Renal cortex interstitium (tissue), 15 donors: ENCODE data around the gene VGLL3. TPM values are rescaled to one million over a fixed set of nuclear protein-coding genes. Genes with fewer than 3 reads are reported as not detected.
"Not testable (repeated sequence)": the region's sequence is repeated elsewhere in the genome, so short reads cannot be mapped to it uniquely, and the experiment has no call there.

ENCODE experiments used
- DNase-seq, 11 donors: peaks; one replicate each; pipeline ENCODE4 v3.0.0-alpha.2; 2013; ENCODE audit warnings: low read depth in 9 of 11, low spot score in 4 of 11; ENCODE audit errors: extremely low read depth in 1 of 11
- long read RNA-seq, 16 experiments: transcript quantifications; one replicate each; lab custom pipeline, GENCODE V29; 2026
- polyA plus RNA-seq, 3 donors: library from polyadenylated mRNA; unstranded; fragments of 120-200 nt; gene quantifications; one replicate each; pipeline ENCODE4 v1.2.1, GENCODE V29; 2013; ENCODE audit not compliant: insufficient read length in 3 of 3

Gene VGLL3, protein sequence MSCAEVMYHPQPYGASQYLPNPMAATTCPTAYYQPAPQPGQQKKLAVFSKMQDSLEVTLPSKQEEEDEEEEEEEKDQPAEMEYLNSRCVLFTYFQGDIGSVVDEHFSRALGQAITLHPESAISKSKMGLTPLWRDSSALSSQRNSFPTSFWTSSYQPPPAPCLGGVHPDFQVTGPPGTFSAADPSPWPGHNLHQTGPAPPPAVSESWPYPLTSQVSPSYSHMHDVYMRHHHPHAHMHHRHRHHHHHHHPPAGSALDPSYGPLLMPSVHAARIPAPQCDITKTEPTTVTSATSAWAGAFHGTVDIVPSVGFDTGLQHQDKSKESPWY
- 1 to 10 TPM; 4.0 to 7.0 (median 4.2) TPM for polyA plus RNA-seq
- long read RNA-seq, donor 1 = 0 reads
- long read RNA-seq, donor 2 = 0 reads
- long read RNA-seq, donor 3 = 0 reads
- long read RNA-seq, donor 4 = 0 reads
- long read RNA-seq, donor 5 = 0 reads
- long read RNA-seq, donor 6 = 0 reads
- long read RNA-seq, donor 7 = 0 reads
- long read RNA-seq, donor 8 = 0 reads
- long read RNA-seq, donor 9 = 0 reads
- long read RNA-seq, donor 10 = 0 reads
- long read RNA-seq, donor 11 = 0 reads
- long read RNA-seq, donor 12 = 0 reads
- long read RNA-seq, donor 13 = 0 reads
- long read RNA-seq, donor 14 = 0 reads
- long read RNA-seq, donor 15 = 0 reads
- long read RNA-seq, donor 16 = 0 reads

DNA sequence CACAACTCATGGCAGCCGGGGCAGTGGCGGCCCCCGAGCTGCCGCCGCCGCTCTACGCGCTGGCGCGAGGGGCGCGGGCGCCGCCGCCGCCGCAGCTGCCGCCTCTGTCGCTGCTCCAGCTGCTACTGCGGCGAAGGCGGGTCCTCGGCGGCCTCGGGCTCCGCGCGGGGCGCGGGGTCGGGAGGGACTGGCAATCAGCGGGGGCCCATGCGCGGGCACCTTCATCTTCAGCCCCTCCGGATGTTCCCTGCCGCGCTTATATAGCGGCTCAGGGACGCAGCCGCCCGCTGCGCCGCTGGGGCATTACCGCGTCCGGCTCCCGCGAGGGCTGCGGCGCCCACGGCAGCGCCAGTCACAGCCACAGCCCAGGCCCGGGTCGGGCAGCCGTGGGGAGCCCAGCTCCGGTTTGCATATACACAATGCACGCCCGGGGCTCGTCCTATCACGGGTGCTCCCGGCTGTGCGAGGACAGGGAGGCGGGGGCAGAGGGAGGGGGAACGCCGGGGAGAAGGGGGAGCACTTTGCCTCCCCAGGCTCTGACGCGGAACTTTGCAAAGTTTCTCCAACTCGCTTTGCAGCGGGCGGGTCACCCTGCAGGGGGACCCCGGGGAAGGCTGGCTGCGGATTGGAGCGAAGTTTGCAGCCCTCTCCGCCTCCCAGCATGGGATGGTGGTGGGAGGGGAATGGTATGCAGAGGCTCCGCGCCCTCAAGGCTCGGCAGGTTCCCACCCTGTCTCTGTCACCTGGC is at the start of gene VGLL3:
Gene VGLL3, minus strand, starts transcription at position 416 of the 748 bp plus-strand sequence. Its CDS starts 406 bp downstream, at position 10.
- DNase-seq = peak in 10 of 11 donors; percentile 23 to 61 (median 48)

DNA sequence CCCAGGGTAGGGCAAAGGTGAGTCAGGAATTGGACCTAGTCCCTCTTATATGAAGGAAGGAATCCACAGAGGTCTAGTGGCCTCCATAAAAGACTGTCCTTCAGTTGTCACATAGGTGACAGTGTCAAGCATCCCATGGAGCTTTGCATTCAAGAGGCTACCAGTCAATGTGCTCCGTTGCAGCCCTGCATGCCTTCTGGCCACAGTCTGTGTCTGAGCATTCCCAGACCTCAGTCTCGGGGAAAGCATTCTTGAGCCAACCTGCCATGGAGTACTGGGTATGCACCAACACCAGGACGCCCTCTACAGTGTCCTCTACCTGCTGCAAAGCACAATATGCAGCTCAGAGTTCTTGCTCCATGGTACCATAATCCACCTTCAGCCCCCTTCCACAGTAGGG is 46.7 kb upstream of the VGLL3 start:
- no peak for DNase-seq

DNA sequence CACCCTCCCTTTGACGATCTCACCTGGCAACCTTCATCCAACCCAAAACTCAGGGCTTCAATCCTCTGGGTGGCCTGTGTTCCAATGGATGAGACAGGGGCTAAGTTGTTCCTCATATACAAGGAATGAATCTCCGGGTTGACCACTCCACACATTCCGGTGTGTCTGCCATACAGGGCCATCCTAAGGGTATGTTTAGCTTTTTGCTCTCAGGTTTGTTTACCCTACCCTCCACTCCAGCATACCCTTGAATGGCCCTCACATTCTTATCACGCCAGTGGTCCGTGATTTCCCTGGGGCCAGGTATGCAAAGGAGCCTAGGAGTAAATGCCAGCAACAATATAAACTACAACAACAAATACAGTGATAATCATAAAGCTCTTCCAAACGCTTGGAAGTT is 45.7 kb upstream of the VGLL3 start:
- DNase-seq = no peak

DNA sequence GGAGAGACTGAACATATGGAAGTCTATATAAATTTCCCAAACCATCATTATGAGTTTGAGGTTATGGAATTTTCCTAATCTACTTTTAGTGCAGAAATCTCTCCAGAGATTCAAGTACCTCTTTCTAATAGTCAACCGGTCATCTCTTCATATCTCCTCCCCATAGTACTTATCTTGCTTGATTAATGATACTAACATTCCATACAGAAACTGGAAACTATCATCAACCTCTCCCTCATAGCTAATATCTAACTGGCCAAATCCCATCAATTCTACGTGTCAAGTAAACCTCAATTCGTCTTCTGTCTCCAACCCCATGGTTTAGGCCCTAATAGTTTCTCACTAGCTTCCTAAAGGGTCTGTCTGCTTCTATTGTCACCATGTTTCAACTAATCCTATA is 44.4 kb upstream of the VGLL3 start:
- no peak for DNase-seq

DNA sequence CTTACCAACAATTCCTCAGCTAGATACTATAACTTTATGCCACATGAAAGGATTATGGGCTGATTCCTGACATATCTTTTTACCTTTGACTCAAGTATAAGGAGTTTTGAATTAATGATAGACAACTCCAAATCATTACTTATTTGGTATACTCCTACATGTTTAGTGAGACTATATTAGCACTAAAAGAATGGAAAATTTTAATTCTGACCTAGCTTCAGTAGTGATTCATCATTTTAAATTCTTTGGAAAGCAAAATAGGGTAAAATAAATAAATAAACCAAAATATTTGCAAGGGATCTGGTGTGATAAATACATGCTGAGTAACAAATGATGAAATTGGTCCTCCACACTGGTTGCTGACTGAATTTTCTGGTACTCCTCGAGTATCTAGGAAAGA is 42.3 kb upstream of the VGLL3 start:
- no peak for DNase-seq

DNA sequence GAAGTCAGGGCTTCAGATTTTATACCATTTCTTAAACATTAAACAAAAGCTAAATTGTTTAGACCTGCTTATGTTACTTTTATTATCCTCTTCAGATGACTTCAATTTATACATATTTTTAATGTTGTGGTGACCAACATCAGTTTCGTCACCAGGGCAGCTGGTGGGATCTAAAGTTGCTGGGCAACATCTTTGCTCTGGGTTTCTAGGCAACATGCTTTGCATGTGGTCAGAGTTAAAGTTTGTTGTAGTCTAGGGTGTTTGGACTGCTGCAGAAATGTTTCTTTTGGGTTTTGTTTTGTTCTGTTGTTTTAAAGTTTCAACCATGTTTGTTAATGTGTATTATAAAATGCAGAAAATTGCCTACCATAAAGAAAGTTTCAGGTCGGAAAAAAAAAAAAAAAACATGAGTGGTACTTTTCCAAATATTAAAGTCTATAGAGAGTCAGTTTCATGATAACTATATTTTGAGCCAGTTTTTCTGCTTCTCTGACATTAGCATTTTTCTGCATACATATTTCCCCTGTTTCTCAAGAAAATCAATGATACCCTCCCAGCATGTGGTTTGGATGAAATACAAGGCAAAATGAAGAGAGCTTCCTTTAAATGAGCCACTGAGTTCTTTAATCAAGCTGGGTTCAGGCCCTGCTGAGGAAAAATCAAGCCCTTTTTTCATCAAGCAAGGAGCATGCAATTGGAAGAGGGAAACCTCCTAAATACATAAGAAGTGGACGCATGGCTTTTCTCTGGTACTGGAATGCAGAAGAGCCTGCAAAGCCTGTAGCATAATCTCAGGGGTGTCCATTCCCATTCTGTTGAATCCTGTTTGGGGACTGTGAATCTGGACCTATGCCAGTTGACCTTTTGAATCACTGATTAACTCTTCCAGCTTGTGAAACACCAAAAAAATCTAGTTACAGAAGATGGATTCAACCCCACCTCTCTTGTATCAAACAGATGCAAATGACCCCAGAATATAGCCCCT is 35.0 kb upstream of the VGLL3 start:
- no peak for DNase-seq

DNA sequence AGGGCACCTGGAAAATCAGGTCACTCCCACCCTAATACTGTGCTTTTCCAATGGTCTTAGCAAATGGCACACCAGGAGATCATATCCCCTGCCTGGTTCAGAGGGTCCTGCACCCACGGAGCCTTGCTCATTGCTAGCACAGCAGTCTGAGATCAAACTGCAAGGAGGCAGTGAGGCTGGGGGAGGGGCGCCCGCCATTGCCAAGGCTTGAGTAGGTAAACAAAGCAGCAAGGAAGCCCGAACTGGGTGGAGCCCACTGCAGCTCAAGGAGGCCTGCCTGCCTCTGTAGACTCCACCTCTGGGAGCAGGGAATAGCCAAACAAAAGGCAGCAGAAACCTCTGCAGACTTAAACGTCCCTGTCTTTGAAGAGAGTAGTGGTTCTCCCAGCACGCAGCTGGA is 26.4 kb upstream of the VGLL3 start:
- DNase-seq = not testable (repeated sequence)

DNA sequence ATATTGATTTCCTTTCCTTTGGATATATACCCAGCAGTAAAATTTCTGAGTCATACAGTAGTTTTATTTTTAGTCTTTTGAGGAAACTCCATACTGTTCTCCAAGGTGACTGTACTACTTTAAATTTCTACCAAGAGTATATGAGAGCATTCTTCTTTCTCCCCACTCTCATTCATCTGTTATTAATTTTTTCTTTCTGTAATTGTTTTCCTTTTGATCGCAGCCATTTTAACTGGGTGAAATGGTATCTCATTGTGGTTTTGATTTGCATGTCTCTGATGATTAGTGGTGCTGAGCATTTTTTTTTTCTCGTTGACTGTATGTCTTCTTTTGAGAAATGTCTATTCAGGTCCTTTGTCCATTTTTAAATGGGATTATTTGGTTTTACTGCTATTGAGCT is 18.3 kb upstream of the VGLL3 start:
- no peak for DNase-seq

DNA sequence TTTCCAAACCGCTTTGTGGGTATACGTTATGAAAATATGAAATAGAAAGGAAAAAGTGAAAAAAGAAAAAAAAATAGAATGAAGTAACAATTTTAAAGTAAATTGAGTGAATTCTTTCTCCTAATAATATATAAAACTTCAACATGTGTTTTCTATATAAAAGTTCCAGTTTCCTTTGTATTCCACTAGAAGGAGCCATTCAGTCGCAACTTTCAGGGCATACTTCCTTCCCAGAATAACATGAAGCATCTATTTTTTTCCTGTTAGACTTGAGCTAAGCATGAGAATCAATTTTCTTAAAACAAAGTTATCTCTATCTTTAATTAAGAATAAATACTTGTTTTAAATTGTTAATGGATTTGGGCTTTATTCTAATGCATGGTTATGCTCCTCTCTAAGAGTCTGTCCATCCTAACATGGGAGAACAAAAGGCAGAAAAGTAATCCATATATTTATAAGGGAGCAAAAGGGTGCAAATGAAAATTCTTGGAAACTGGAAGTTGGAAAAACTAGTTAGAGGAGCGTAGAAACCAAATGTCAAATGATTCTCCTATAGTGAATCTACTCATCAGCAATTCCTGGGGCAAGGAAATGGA is 16.0 kb upstream of the VGLL3 start:
- DNase-seq = no peak

DNA sequence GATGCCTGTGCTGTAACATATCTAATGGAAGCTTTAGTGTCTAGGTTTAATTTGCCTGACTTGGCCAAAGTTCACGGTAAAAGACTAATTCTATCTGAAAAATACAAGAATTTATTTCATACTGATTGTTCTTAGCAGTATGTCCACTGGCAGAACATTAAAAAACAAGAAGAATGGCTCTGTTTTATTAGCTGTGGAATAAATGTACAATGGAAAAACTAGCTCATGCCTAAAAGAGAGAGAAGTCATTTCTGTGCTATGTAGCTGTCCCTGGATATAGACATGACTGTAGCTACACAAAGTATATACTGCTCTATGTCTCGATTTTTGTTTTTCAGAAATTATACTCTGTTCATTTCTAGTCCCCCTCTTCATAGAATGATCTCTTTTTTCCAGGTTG is 13.9 kb upstream of the VGLL3 start:
- DNase-seq = no peak

DNA sequence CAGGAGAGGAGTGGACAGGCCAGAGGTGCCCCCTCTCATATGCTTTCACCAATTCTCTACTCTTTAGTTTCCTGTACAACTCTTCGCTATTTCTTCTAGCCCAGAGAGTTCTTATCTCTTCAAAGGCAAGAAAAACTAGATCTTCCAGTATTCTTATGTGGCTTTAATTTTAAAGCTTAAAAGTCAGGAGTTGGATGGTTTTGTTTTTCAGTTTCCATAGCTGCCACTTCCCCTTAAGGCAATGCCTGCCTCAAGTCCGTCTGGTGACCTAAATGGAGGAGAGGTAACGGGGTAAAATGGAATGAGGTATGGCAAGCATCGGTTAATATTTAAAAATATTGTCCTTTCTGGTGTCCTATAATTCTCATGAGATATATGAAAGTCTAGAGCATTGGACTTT is 11.4 kb upstream of the VGLL3 start:
- peak in 1 of 11 donors; percentile 4 for DNase-seq

DNA sequence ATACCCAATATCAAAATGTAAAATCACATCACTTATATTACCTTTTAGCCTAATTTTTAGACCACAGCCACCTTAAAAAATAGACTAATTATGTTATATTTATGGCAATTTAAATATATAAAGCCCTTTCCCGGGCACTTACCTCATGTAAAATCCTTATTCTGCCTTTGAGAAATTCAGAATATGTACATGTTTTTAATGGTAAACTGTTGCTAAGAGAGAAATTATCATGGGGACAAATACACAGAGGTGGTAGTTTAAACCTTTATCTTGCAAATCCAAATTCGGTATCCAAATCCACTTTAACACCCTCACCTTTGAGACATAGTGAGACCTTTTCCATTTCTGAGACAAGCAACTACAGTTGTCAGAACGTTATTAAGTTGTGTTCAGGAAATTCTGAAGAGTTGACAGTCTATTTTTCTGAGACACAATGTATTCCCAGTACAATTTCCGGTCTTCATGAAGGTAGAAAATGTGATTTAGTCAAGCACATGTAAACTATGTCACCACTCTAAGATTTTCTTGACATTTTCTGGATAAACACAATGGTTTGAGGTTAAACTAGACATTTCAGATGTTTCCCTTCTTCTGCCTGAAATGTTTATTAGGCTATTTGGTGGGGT is 10.6 kb upstream of the VGLL3 start:
- DNase-seq = no peak

DNA sequence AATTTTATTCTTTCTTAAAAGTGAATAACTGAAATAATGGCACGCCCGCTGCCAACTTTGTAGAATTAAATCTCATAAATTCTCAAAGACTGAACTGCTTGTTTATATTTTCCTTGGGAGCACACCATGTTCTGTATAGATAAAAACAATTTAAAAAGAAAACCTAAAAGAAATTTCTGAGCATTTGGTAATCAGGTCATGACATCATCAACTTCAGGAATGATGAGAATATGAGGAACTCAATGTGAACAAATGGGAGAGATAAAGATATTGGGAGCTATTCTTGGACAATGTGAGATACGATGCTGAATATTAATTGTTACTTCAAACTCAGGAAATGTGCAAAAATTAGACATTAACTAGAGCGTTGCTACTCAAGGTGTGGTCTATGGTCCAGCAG is 10.0 kb upstream of the VGLL3 start:
- no peak for DNase-seq

DNA sequence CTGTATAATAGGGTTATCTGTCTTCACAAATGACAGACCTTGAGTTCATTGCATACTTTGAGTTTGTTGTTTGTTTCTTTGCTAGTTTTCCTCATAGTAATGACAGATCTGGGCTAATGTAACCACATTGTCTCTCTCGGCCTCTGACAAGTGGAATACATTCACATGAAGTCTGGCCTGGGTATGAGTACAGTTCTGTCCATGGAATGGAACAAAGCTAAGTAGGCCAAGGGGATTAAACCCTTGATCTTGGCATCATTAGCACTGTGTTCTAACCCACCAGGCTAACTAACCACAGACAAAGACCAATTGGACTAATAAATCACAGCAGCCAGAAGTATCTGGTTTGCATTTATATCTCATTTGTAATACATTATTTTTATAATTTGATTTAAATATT is 7.6 kb upstream of the VGLL3 start:
- DNase-seq = no peak

DNA sequence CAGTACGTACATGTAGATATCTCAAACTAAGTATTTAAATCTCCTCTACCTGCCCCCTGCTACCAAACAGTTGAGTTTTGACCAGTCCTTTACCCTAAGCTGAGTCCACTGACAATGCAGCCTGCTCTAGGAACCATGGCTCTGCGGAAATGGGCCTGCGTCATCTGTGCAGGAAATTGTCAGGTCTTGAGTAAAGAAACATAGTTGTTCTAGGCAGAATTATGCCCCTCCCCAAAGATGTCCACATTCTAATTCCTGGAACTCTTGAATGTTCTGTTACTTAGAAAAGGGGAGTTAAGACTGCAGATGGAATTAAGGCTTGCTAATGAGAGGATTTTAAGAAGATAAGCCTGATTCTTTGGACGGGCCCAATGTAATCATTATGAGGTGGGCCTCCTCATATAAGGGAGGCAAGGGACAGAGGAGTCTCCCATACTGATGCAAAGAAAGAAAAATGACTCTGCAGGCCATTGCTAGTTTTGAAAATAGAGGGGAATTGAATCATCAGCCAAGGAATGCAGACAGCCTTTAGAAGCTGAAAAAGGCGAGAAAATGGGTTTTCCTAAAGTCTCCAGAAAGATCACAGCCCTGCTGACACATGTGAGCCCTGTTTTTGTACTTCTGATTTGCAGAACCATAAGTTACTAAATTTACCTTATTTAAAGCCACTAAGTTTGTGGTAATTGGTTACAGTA is 5.5 kb upstream of the VGLL3 start:
- DNase-seq = no peak

DNA sequence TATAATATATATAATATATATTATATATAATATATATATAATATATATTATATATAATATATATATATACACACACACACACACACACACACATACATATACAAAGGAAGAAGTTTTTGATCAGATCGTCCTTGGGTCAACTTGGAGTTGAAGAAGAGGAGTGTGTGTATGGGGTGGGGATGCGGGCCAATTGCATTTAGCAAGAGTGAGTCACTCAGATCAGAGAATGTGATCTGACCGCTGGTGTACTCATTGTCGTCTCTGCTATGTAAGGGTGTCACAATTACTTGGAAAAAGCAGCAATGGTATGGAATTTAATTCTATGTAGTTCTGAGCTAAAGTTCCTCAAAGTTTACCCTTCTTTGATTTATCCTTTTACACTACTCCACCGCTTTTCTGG is 4.6 kb upstream of the VGLL3 start:
- DNase-seq = no peak

DNA sequence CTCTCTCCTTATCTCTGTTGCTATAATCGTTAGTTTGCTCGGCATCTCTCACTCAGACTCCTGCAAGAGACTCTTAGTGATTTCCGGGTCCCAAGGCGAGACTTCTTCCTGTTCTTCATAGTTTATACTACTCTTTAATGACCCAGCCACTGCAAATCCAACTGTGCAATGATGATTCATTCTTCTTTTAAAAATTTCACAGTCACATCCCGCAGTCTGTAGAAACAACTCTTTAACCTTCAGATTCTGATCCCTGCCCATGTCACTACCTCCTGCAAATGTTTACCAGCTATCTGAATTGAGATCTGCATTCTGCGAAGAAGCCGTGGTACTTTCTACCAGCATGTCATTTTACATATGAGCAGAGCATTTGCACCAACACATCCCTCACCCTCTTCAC is 2.8 kb upstream of the VGLL3 start:
- DNase-seq = no peak
